H9 (cell line): ENCODE results near the gene DDTL. TPM values are rescaled to one million over a fixed set of nuclear protein-coding genes. Genes with fewer than 3 reads are reported as not detected.
"Not testable (repeated sequence)": the region's sequence is repeated elsewhere in the genome, so short reads cannot be mapped to it uniquely, and the experiment has no call there.

Experiments used
- DNase-seq: peaks from one replicate; pipeline ENCODE4 v3.0.0-alpha.2; 2017
- H2AFZ ChIP-seq: one replicate; pipeline ENCODE4 v1.6.1; 2013; ENCODE audit warnings: mild to moderate bottlenecking, low read length, control low read depth, moderate library complexity
- H2AK5ac ChIP-seq: 2 replicates; pipeline ENCODE4 v1.6.1; 2013; ENCODE audit warnings: low read length, control low read depth, mixed read lengths; ENCODE audit not compliant: insufficient read length
- H2BK120ac ChIP-seq: one replicate; pipeline ENCODE4 v1.6.1; 2013; ENCODE audit warnings: low read depth, mild to moderate bottlenecking, low read length, control low read depth, inconsistent platforms; ENCODE audit not compliant: poor library complexity, severe bottlenecking
- H2BK12ac ChIP-seq: 2 replicates; pipeline ENCODE4 v1.6.1; 2013; ENCODE audit warnings: low read length, control low read depth, mixed read lengths, low read depth; ENCODE audit not compliant: insufficient read length
- H2BK15ac ChIP-seq: 2 replicates; pipeline ENCODE4 v1.6.1; 2013; ENCODE audit warnings: low read depth, low read length, control low read depth
- H2BK20ac ChIP-seq: one replicate; pipeline ENCODE4 v1.6.1; 2013; ENCODE audit warnings: low read depth, mild to moderate bottlenecking, low read length, control low read depth, inconsistent platforms; ENCODE audit not compliant: poor library complexity, severe bottlenecking
- H2BK5ac ChIP-seq: 2 replicates; pipeline ENCODE4 v1.6.1; 2013; ENCODE audit warnings: low read length, control low read depth, mixed read lengths; ENCODE audit not compliant: insufficient read length
- H3K14ac ChIP-seq: 2 replicates; pipeline ENCODE4 v1.6.1; 2013; ENCODE audit warnings: low read length, control low read depth; ENCODE audit not compliant: insufficient read depth
- H3K18ac ChIP-seq: 2 replicates; pipeline ENCODE4 v1.6.1; 2013; ENCODE audit warnings: low read depth, mild to moderate bottlenecking, mixed read lengths, low read length, control low read depth; ENCODE audit not compliant: insufficient read length
- H3K23ac ChIP-seq: 2 replicates; pipeline ENCODE4 v1.6.1; 2013; ENCODE audit warnings: low read length, control low read depth, mixed read lengths, low read depth; ENCODE audit not compliant: insufficient read length
- H3K23me2 ChIP-seq: 2 replicates; pipeline ENCODE4 v1.6.1; 2013; ENCODE audit warnings: low read depth, mild to moderate bottlenecking, mixed read lengths, low read length, control low read depth; ENCODE audit not compliant: insufficient read length, poor library complexity, severe bottlenecking
- H3K27ac ChIP-seq: 2 replicates; pipeline ENCODE4 v1.5.1; 2013; ENCODE audit warnings: low read length, control low read depth, mixed read lengths, low read depth; ENCODE audit not compliant: insufficient read length
- H3K27me3 ChIP-seq: 2 replicates; pipeline ENCODE4 v1.6.1; 2013; ENCODE audit warnings: low read length, control low read depth, inconsistent platforms; ENCODE audit not compliant: insufficient read depth
- H3K4ac ChIP-seq: 2 replicates; pipeline ENCODE4 v1.6.1; 2013; ENCODE audit warnings: low read depth, mild to moderate bottlenecking, control low read depth, inconsistent platforms, low read length, moderate library complexity
- H3K4me1 ChIP-seq: 2 replicates; pipeline ENCODE4 v1.6.1; 2013; ENCODE audit warnings: low read length, control low read depth, inconsistent platforms; ENCODE audit not compliant: insufficient read depth
- H3K4me2 ChIP-seq: 2 replicates; pipeline ENCODE4 v1.6.1; 2013; ENCODE audit warnings: low read length, control low read depth, mixed read lengths; ENCODE audit not compliant: insufficient read length, insufficient read depth
- H3K56ac ChIP-seq: 2 replicates; pipeline ENCODE4 v1.6.1; 2013; ENCODE audit warnings: low read depth, mild to moderate bottlenecking, mixed read lengths, low read length, control low read depth; ENCODE audit not compliant: insufficient read length
- H3K79me1 ChIP-seq: 2 replicates; pipeline ENCODE4 v1.6.1; 2013; ENCODE audit warnings: low read depth, mild to moderate bottlenecking, moderate library complexity, low read length, control low read depth, inconsistent platforms; ENCODE audit not compliant: insufficient read depth, poor library complexity, severe bottlenecking
- H3K79me2 ChIP-seq: 2 replicates; pipeline ENCODE4 v1.6.1; 2013; ENCODE audit warnings: low read length, control low read depth, inconsistent platforms; ENCODE audit not compliant: insufficient read depth
- H3K9ac ChIP-seq: 2 replicates; pipeline ENCODE4 v1.6.1; 2013; ENCODE audit warnings: low read length, control low read depth, mixed read lengths; ENCODE audit not compliant: insufficient read length; ENCODE audit errors: extremely low read depth
- H3K9me3 ChIP-seq: one replicate; pipeline ENCODE4 v1.6.1; 2013; ENCODE audit warnings: low read depth, low read length, inconsistent platforms; ENCODE audit not compliant: control insufficient read depth
- H3T11ph ChIP-seq: one replicate; pipeline ENCODE4 v1.6.1; 2013; ENCODE audit warnings: mild to moderate bottlenecking, low read length, control low read depth, inconsistent platforms
- H4K20me1 ChIP-seq: one replicate; pipeline ENCODE4 v1.6.1; 2013; ENCODE audit not compliant: control insufficient read depth, insufficient read length, insufficient read depth
- H4K5ac ChIP-seq: 2 replicates; pipeline ENCODE4 v1.6.1; 2013; ENCODE audit warnings: low read depth, mild to moderate bottlenecking, mixed read lengths, low read length, control low read depth; ENCODE audit not compliant: insufficient read length
- H4K8ac ChIP-seq: replicated peaks from 2 replicates; pipeline ENCODE4 v1.6.1; 2013; ENCODE audit warnings: low read length, control low read depth, mixed read lengths, low read depth; ENCODE audit not compliant: insufficient read length
- H4K91ac ChIP-seq: 2 replicates; pipeline ENCODE4 v1.6.1; 2013; ENCODE audit warnings: low read depth, mild to moderate bottlenecking, moderate library complexity, mixed read lengths, low read length, control low read depth; ENCODE audit not compliant: insufficient read length
- H3K27ac Mint-ChIP-seq, 3 experiments: 2 replicates in 2 of 3; 3 replicates in 1 of 3; pipeline ENCODE4 v1.8.0; 2020 to 2021; ENCODE audit warnings: mixed read lengths in 3 of 3, mild to moderate bottlenecking in 1 of 3, moderate library complexity in 1 of 3
- H3K27me3 Mint-ChIP-seq: 2 replicates; pipeline ENCODE4 v1.8.0; 2021; ENCODE audit warnings: low read depth, mild to moderate bottlenecking, moderate library complexity, mixed read lengths
- H3K36me3 Mint-ChIP-seq, 3 experiments: 2 replicates in 2 of 3; 3 replicates in 1 of 3; pipeline ENCODE4 v1.8.0; 2020 to 2021; ENCODE audit warnings: low read depth in 3 of 3, mixed read lengths in 3 of 3; ENCODE audit not compliant: insufficient read depth in 1 of 3
- H3K4me1 Mint-ChIP-seq, 2 experiments: 2 replicates each; pipeline ENCODE4 v1.8.0; 2020; ENCODE audit warnings: mixed read lengths in 2 of 2
- H3K4me3 Mint-ChIP-seq, 2 experiments: 2 replicates in 1 of 2; 3 replicates in 1 of 2; pipeline ENCODE4 v1.8.0; 2020 to 2021; ENCODE audit warnings: mild to moderate bottlenecking in 2 of 2, mixed read lengths in 2 of 2, moderate library complexity in 1 of 2
- H3K9me3 Mint-ChIP-seq, 2 experiments: 2 replicates in 1 of 2; 3 replicates in 1 of 2; pipeline ENCODE4 v1.8.0; 2020; ENCODE audit warnings: mild to moderate bottlenecking in 2 of 2, mixed read lengths in 2 of 2, moderate library complexity in 1 of 2
- WGBS: extraction: QIAGEN DNeasy Blood & Tissue Kit; methylation state at CpG from one replicate; pipeline ENCODE4 v1.1.7; 2013; ENCODE audit warnings: missing lambda C conversion rate, low lambda C conversion rate, mixed read lengths; ENCODE audit not compliant: insufficient read length; ENCODE audit errors: extremely low coverage; 5-methylcytosine and 5-hydroxymethylcytosine counted together
- total RNA-seq: library from RNA; stranded (reverse); gene quantifications from 2 replicates; pipeline ENCODE4 v1.2.1, GENCODE V29; 2021

The DDTL gene
- total RNA-seq, 1 experiment from 2014 or later = not detected

DNA sequence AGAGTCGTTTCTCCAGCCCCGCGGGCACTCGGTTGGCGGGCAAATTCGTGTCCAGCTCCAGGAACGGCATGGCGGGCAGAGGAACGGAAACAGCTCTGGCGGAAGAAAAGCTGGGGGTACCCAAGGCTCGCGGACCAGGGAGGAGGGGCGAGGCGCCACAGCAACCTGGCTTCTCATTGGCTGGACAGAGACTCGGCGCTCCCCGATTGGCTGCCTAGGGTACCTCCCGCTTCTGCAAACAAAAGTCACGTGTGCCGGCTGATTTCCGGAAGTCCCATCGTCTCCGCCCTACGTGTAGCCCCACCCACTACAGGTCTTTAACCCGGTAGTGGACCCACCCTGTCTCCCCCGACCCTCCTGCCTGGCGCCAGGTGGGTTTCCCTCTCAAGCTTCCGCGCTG is 7.7 kb downstream of the DDTL start, which contains the start of gene DDT:
Gene DDT (minus strand): TSS at position 97 of the 400 bp plus-strand sequence. CDS start 27 bp downstream, at position 70.
- H3K27ac Mint-ChIP-seq, H3K4me2 ChIP-seq, DNase-seq, H2AFZ ChIP-seq, H2BK5ac ChIP-seq, H4K8ac ChIP-seq, H3K23ac ChIP-seq, H2AK5ac ChIP-seq, H3K18ac ChIP-seq, H3K9me3 ChIP-seq, H3K4ac ChIP-seq, H3K27me3 ChIP-seq, H3K79me2 ChIP-seq, H3K14ac ChIP-seq, H3K27me3 Mint-ChIP-seq, H3K56ac ChIP-seq, H3K9me3 Mint-ChIP-seq, H3K4me1 Mint-ChIP-seq, H2BK120ac ChIP-seq, H3K79me1 ChIP-seq, H4K5ac ChIP-seq, H3K4me1 ChIP-seq, H2BK20ac ChIP-seq, H3K4me3 Mint-ChIP-seq, H3K27ac ChIP-seq, H4K20me1 ChIP-seq, H2BK12ac ChIP-seq, H3K23me2 ChIP-seq, H2BK15ac ChIP-seq, H3K9ac ChIP-seq, H4K91ac ChIP-seq, H3T11ph ChIP-seq: not testable (repeated sequence)
- peaks cover 26 to 28% (median 26%) of the 10 kb centered on the region in 3 experiments for H3K36me3 Mint-ChIP-seq
- WGBS = no CpG with 5 or more reads among the region's 29 CpGs

DNA sequence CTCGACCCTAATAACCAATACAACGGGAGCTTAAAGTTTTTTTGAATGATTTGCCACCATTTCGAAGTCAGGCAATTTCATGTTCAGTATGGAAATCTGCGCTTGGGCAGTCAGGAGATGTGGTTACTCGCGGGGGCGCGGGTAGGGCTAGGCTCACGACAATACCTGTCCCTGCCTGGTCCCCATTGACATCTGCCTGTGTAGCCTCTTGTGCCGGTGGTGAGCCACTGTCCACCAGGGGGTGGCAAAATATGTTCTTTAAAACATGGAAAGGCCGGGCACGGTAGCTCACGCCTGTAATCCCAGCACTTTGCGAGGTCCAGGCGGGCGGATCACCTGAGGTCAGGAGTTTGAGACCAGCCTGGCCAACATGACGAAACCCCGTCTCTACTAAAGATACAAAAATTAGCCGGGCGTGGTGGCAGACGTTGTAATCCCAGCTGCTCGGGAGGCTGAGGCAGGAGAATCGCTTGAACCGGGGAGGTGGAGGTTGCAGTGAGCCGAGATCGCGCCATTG is 8.2 kb downstream of the DDTL start:
- H4K20me1 ChIP-seq, DNase-seq, H3K9me3 Mint-ChIP-seq, H4K8ac ChIP-seq, H2BK120ac ChIP-seq, H2AK5ac ChIP-seq, H2BK12ac ChIP-seq, H2BK15ac ChIP-seq, H3K14ac ChIP-seq, H3K4me1 Mint-ChIP-seq, H3K4ac ChIP-seq, H3K23ac ChIP-seq, H3K18ac ChIP-seq, H3K27ac ChIP-seq, H2BK5ac ChIP-seq, H4K91ac ChIP-seq, H3K4me3 Mint-ChIP-seq, H3K56ac ChIP-seq, H3K4me1 ChIP-seq, H2BK20ac ChIP-seq, H3K23me2 ChIP-seq, H3K79me1 ChIP-seq, H3K9ac ChIP-seq, H3K9me3 ChIP-seq, H3K27ac Mint-ChIP-seq, H3T11ph ChIP-seq, H3K79me2 ChIP-seq, H3K4me2 ChIP-seq, H3K27me3 Mint-ChIP-seq, H4K5ac ChIP-seq, H3K27me3 ChIP-seq, H2AFZ ChIP-seq: not testable (repeated sequence)
- WGBS = no CpG with 5 or more reads among the region's 27 CpGs
- H3K36me3 Mint-ChIP-seq = peaks cover 20 to 22% (median 22%) of the 10 kb centered on the region in 3 experiments
